ENCODE data around the gene CMTR1.

CMTR1 gene

DNA sequence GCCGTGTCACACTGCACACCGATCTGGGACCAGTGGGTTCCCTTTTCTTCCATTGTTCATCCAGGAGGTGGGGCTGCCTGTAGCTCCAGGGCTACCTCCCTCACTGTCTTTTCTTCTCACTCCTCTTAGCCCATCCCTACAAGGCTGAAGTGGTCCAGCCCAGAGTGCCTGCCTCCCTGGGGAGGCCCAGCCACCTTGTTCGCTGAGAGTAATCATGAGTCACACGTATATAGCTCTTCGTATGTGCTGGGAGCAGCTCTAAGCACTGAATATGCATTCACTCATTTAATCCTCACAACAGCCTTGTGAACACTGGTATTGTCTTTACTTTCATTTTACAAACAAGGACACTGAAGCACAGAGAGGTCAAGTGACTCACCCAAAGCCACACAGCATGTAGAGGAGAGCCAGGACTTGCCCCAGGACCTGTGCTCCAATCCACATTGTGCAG is 81.3 kb downstream of the CMTR1 start:
- no peak for DNase-seq (ENCODE audit: low spot score)

DNA sequence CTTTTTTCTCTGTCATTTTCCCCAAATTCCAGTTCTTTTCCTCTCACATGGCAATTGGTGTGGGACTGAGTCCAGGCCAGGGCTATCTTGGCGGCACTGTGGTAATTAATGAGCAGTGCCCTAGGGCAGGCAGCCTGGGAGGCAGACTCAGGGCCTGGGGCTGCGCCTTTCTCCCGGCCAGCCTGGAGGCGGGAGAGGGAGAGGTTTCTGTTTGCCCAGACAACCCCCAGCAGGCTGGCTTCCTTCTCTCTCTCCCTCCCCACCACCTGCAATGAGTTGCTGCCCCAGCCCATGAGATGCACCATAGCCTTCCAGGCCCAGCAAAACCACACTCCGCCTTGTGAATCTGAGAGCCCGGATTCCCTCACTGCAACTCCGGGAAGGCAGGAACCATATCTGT is 81.8 kb downstream of the CMTR1 start:
- no peak for DNase-seq (ENCODE audit: low spot score)

DNA sequence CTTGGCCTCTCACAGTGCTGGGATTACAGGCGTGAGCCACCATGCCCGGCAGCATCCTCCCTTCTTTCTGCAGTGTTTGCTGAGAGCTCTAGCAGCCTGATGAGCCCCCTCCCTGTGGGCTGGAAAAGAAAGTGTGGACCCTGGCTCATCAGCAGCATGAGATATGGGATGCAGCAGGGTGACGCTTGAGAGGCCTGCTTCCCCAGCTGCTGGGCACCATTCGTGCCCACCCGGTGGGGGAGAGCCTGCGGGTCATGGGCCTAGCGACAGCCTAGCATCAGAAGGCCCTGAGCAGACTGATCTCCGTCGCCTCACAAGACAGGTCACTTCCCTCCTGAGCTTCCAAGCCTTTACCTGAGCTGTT is 82.7 kb downstream of the CMTR1 start:
- no peak for DNase-seq (ENCODE audit: low spot score)

DNA sequence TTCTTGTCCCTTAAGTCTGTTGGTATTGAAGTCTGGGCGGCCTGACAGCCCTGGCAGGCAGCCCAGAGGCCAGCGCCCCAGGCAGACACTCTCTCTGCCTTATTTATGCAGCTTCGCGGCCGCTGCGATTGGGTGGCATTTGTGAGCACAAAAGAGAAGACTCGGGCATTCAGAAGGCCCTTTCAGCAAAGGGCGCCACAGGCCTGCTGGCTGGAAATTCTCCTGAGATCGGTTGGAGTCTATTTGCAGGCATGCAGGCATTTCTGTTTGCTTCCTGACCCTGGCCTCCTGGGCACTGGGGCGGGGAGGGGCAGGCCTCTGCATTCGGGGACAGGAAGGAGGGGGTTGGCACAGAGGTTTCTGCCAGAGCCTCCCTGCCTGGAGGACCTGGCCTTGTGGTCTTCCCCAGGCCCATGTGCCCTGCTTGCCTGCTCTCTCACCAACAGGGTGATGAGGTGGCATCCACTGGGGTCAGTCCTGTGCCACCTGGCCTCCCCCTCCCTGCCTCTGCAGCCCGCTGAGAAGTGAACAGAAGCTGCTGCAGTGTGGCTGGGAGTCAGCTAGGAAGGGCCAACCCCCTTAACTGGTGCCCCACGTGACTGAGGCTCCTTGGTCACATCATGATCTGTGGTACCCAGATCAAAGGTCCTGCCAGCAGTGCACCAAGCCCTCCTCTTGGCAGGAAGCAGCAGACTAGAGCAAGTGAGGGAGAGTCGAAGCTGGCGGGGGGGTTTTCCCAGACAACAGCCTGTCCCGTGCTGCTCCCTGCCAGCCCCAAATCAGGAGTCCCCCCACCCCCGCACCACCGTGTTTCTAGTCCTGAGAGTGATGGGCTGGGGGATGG is 83.3 kb downstream of the CMTR1 start:
- DNase-seq (ENCODE audit: low spot score): no peak

DNA sequence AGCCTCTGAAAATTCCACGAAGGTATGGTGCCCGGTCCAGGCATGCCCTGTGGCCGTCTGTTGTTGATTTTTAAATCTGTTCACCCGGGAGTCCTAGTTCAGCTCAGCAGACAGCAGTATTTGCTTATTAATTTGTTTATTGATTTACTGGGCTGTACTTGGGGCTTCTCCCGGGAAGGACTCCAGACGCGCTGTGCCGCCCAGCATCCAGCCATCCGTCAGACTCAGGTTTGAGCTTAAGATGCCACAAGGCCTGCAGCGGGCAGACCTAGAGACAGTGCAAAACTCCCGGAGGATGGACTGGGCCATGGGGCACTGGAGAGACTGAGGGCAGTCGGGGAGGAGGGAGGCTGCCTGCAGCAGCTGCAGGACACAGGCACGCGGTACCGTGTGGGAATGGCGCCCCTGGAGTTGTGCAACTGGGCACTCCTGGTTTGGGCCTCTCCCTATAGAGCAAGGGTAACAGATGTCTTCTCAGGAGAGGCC is 83.9 kb downstream of the CMTR1 start:
- DNase-seq (ENCODE audit: low spot score): no peak

DNA sequence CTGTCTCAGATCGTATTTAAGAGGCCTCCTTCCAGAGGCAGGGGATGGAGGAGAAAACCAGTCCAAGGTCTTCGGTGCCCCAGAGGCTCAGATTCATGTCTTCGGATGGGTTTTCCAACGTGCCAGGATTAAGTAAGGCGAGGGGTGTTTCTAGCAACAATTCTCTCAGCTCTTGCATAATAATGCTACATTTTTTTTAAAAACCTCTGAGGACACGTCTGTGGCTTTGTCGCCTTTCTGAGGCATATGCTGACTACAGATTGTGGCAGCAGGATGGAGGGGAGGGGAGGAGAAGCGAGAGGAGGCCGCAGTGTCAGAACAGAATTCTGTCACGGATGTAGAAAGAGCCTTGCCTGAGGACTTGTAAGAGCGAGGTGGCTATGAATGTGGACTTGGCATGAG is 84.4 kb downstream of the CMTR1 start:
- no peak for DNase-seq (ENCODE audit: low spot score)

DNA sequence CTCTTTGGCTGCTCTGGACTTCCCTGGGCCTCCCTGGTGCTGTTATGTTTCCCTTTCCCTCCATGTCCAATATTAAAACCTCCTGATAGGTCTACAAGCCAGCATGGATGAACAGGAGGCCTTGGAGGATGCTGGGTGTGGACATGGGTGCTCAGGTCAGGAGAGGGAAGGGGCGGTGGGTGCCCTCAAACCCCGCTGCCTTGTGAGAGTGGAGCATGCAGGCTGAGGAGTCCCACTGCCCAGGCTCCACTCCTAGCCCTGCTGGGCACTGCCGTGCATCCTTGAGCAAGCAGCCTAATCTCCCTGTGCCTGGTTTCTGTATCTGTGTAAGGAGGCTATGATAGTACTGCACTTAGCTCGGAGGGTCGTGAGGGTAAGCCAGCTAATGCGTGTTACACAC is 85.1 kb downstream of the CMTR1 start:
- no peak for DNase-seq (ENCODE audit: low spot score)

DNA sequence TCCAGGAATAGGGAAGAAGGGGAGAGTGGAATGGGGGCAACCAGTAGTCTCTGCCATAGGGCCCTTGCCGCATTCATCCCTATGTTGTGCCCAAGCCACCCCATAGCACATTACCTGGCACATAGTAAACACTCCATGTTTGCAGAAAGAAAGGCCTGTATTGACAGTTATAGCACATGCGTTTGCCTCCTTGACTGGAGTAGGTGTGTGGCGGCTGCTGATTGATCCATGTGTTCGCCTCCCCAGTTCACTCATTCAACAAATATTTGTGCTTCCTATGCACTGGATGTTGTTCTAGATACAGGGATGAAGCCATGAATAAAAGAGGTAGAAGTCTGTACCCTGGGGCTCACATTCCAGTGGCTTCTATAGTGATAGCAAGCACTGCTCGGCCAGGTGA is 86.4 kb downstream of the CMTR1 start:
- DNase-seq (ENCODE audit: low spot score): no peak

DNA sequence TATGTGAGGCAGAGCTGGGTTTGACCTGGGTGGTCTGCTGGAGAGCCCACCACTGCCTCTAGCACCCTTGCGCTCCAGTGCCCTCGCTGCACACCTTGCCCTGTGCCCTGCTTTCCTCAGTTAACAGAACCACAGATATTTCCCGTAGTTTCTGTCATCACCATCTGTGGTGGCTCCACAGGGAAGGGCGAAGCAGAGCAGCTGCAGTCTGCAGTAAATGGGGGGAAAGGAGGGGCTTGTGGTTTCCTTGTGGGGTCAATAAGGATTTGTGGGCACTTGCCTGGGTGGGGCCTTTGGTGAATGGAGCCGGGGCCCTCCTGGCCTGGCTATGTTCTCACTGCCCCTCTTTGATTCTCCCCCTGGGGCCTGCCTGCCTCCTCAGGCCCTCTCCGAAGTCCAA is 87.9 kb downstream of the CMTR1 start:
- no peak for DNase-seq (ENCODE audit: low spot score)

DNA sequence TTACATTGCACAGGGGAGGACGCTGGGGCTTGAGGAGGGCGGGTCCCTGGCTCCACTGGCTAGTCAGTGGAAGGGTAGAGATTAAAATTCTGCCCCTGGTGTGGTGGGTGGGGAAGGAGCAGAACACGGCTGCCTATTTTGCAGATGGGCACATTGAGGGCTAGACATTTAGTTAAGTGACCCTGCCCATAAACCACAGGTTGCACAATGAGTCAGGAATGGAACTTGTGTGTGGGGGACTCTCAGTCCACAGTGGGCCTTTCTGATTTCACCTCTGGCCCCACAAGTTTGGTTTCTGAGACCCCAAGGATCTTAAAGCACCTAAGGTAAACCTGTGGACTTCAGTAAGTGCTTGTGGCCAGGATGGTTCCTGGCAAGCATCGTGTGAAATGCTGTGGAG is 88.7 kb downstream of the CMTR1 start:
- no peak for DNase-seq (ENCODE audit: low spot score)

DNA sequence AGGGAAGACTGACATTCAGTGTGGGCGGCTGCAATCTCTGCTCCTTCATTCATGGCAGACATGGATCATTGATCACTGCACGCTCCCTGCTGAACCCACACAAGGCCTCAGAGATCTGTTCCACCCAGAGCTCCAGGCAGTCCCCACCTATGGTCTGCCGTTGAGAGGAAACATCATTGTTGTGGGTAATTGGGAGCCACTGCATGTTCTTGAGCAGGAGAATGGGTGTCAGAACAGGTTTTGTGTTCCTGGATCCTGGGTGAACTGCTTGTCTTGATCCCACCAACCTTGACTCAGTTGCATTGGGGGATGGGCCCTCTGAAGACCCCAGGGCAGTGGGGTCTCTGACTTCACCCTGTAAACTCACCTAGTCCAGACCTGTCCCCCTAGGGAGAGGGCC is 89.8 kb downstream of the CMTR1 start:
- DNase-seq (ENCODE audit: low spot score): no peak

DNA sequence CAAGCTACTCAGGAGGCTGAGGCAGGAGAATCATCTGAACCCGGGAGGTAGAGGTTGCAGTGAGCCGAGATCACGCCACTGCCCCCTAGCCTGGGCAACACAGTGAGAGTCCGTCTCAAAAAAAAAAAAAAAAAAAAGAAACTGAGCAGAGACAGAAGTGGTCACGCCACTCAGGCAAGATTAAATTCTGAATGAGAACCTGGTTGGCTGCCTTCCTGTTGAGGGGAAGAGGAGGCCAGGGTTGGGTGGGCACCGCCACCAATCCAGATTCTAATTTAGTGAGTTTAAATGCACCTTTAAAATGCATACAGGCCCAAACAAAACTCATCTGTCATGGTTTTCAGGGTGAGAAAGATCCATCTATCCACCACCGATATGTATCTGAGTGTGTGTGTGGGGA is 90.4 kb downstream of the CMTR1 start:
- DNase-seq (ENCODE audit: low spot score): no peak

DNA sequence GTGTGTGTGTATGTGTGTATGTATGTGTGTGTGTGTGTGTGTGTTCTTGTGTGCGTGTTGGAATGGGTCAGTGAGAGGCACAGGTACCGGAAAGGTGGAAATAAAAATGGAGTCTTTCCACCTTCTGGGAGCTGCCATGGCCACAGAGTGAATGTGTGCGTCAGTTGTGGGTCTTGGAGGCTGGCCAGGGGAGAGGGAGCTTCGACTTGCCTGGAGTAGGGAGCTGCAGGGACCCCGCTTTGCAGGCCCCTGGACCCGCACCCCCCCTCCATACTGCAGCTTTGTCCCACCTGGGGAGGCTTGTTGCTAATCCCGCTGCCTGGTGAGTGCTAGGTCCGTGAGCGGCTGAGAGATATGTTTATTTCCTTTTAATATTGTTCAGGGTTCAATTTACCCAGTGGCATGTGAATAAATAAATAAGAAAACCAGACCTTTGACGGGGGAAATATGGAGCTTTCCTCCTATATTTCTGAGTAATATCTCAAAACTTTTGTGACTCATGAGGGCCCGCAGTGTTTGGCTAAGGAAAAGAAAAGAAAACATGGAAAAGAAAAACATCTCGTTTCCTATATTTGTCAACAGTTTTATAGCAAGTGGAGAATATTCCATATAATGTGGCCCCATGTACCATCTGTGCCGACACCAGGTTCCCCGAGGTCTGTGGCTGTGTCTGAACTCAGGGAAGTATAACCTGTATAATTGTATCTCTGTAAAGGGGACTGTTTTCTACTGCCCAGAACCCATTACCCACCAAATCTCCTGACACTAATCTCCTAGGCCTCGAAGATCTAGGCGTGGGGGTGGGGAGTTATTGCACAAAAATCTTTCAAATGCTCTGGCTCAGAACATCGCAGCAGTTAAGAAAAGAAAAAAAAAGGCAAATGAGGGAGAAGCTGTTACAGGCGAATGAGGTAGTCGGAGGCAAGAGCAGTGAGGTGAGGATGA is 91.3 kb downstream of the CMTR1 start:
- DNase-seq (ENCODE audit: low spot score): no peak

DNA sequence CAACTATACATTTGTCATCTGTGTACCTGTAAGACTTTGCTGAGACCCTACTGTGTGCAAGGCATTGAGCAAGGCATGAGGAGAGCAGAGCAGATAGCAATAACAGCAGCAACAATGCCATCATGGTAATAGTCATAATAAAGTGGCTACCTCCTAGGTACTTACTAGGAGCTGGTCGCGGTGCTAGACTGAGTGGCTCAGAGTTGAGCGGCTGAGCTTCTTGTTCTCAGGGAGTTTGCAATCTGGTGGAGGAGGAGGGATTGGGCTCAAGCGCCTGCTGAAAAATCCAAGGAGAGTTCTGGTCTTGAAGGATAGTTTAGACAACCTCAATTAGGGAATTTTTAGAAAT is 91.9 kb downstream of the CMTR1 start:
- DNase-seq (ENCODE audit: low spot score): no peak

DNA sequence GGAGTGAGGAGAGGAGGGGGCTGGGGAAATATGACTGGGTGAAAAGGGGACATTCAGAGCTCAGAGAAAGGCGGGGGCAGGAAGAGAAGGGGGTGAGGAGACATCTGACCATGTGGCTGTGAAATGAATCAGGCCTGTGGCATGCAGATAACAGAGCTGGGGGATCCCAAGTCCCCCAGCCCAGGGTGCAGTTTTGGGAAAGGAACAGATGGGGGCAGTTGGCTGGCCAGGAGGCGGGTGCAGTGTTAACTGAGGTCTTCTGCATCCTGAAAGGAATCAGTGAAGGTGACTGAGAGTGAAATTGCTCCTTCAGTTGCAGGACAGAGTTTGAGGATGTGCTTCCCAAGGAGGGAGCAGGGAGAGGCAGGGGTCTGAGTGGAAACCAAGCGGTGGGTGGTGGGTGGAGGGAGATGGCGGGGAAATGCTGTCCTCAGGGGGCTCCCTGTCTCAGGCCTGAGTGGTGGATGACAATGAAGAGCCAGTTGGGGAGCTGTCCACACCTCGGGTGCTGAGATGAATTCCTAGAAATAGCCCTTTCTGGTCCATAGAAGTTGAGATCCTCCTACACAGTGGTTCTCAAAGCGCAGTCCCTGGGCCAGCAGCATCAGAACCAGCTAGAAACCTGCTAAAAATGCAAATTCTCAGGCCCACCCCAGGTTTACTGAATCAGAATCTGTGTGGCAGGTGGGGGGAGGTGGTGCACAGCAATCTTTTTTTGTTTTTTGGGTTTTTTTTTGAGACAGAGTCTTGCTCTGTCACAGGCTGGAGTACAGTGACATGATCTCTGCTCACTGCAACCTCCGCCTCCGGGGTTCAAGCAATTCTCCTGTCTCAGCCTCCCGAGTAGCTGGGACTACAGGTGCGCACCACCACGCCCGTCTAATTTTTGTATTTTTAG is 92.7 kb downstream of the CMTR1 start:
- DNase-seq (ENCODE audit: low spot score): no peak

DNA sequence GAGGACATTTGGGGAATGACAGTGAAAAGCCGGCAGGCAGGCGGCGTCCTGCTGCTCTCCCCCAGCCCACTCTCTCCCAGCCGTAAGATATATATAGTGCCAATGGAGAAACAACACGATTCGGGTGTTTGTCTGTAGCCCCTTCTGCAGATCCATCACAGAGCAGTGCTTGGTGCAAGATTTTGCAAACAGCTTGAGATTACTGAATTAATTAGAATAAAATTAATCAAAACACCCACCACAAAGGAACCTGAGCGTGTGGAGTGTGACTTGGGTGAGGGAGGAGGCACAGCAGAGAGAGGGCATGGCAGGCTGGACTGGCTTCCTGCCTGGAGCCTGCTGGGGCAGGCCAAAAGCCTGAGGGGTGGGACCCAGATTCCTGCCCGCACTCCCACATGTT is 95.5 kb downstream of the CMTR1 start:
- no peak for DNase-seq (ENCODE audit: low spot score)

DNA sequence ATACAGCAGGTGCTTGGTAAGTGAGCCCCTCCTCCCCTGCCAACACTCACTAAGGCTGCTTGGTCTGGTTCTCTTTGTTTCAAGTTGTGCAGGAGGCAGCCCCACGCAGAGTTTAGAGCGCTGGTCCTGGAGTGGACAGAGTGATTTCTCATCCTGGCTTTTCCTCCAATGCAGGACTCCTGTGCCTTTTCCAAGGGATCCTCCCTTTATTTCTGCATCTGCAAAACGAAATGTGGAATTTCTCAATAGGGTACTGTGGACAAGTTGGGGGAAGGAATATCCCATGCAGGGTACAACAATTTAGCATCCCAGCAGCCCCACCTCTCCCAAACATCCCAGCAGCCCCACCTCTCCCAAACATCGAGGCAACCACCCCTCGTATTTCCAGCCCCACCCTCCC is 97.3 kb downstream of the CMTR1 start:
- DNase-seq (ENCODE audit: low spot score): no peak

DNA sequence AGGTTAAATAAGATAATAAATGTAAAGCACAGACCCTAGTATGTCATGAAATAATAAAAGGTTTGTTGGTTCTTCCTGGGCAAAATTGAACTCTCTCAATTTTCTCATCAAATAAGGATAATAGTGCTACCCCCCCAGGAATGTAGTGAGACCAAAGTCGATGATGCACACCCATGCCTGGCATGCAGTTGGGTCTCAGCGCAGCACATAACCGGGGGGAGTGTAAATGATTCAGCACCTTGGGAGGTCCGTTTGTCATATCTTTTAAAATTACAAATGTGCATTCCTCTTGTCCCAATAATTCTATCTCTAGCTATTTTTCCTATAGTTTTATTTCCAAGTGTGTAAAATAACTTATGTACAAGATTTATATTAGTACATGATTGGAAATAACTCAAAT is 98.0 kb downstream of the CMTR1 start:
- DNase-seq (ENCODE audit: low spot score): no peak
